ENCODE results near the gene COIL. TPM values are rescaled to one million over a fixed set of nuclear protein-coding genes. Genes with fewer than 3 reads are reported as not detected.

COIL gene
- total and polyA plus RNA-seq, 2 donors (not counting 1 experiment from before 2014, with no cell fraction given): 3.7 to 19.8 TPM

GRCh38 chr17:56997313-56997712 is 36.5 kb upstream of the COIL start:
- H3K79me2 ChIP-seq (ENCODE audit: control insufficient read depth, insufficient read depth, low read length): no peaks in the 10 kb centered on the region
- H2AFZ ChIP-seq (ENCODE audit: insufficient read depth, low read depth, low read length, poor library complexity, severe bottlenecking): no peak overlapping the region
- no peak overlapping the region for H3K9ac ChIP-seq (ENCODE audit: low read length)
- H3K4me1 Mint-ChIP-seq: peaks cover 2% of the 10 kb centered on the region
- H3K4me1 ChIP-seq (ENCODE audit: control insufficient read depth in 2 of 2, insufficient read depth in 2 of 2, low read length in 2 of 2): peaks cover 0 to 7% of the 10 kb centered on the region in 2 donors
- no peak overlapping the region for H3K4me3 ChIP-seq (ENCODE audit: control extremely low read depth in 1 of 5, extremely low read depth in 1 of 5, insufficient read depth in 1 of 5, low read depth in 2 of 5, low read length in 4 of 5)
- H3K36me3 ChIP-seq (replicated peaks in 1 of 2; ENCODE audit: control extremely low read depth in 1 of 2, control insufficient read depth in 1 of 2, extremely low read depth in 1 of 2, insufficient read depth in 2 of 2, low read length in 1 of 2): peaks cover 23 to 84% of the 10 kb centered on the region in 2 experiments
- ATAC-seq (ENCODE audit: low read depth) (no peak), DNase-seq (no peak)
- no peaks in the 10 kb centered on the region for H3K27me3 ChIP-seq (replicated peaks in 1 of 4; ENCODE audit: control extremely low read depth in 1 of 4, control insufficient read depth in 3 of 4, insufficient read depth in 4 of 4, low read length in 3 of 4)
- H3K4me3 Mint-ChIP-seq: no peak overlapping the region
- H3K9me3 ChIP-seq (ENCODE audit: control extremely low read depth in 1 of 3, control insufficient read depth in 2 of 3, insufficient read depth in 1 of 3, low read length in 2 of 3): peaks cover 0 to 1% (median 0%) of the 10 kb centered on the region in 3 donors
- POLR2A ChIA-PET: no interaction called here
- H3K27ac Mint-ChIP-seq: no peak overlapping the region
- WGBS (ENCODE audit: insufficient coverage): no CpG with 5 or more reads among the region's 2 CpGs
- H3K27me3 Mint-ChIP-seq: no peaks in the 10 kb centered on the region
- no peak for TF ChIP-seq CTCF (IDR thresholded peaks at IDR 0.05)
- TF ChIP-seq EZH2 (IDR thresholded peaks at IDR 0.05; ENCODE audit: borderline replicate concordance, insufficient read depth, low read depth, low read length, poor library complexity, severe bottlenecking): no peak
- no peaks in the 10 kb centered on the region for H3K9me3 Mint-ChIP-seq (ENCODE audit: insufficient read depth)
- CTCF ChIA-PET: no interaction called here
- intact Hi-C loops (cut with micrococcal nuclease): no loop called here
- H3K27ac ChIP-seq (ENCODE audit: low read length in 2 of 2): no peak overlapping the region
- no peak overlapping the region for H3K4me2 ChIP-seq (replicated peaks; ENCODE audit: low read depth, low read length, poor library complexity, severe bottlenecking)
- no peaks in the 10 kb centered on the region for H4K20me1 ChIP-seq (ENCODE audit: control insufficient read depth, insufficient read depth, low read length, poor library complexity, severe bottlenecking)

- Mint-ChIP-seq H3K27me3 (no peaks in the 10 kb centered on the region), H3K9me3 (ENCODE audit: insufficient read depth) (no peaks in the 10 kb centered on the region), H3K4me3 (no peak overlapping the region), H3K27ac (no peak overlapping the region), H3K4me1 (no peaks in the 10 kb centered on the region)
- TF ChIP-seq CTCF (IDR thresholded peaks at IDR 0.05): no peak
- no peak for TF ChIP-seq EZH2 (IDR thresholded peaks at IDR 0.05; ENCODE audit: borderline replicate concordance, insufficient read depth, low read depth, low read length, poor library complexity, severe bottlenecking)
- Histone ChIP-seq H3K79me2 (ENCODE audit: control insufficient read depth, insufficient read depth, low read length) (no peaks in the 10 kb centered on the region), H3K27me3 (replicated peaks in 1 of 4; ENCODE audit: control extremely low read depth in 1 of 4, control insufficient read depth in 3 of 4, insufficient read depth in 4 of 4, low read length in 3 of 4) (no peaks in the 10 kb centered on the region), H4K20me1 (ENCODE audit: control insufficient read depth, insufficient read depth, low read length, poor library complexity, severe bottlenecking) (no peaks in the 10 kb centered on the region), H2AFZ (ENCODE audit: insufficient read depth, low read depth, low read length, poor library complexity, severe bottlenecking) (no peak overlapping the region), H3K4me3 (ENCODE audit: control extremely low read depth in 1 of 5, extremely low read depth in 1 of 5, insufficient read depth in 1 of 5, low read depth in 2 of 5, low read length in 4 of 5) (no peak overlapping the region), H3K27ac (ENCODE audit: low read length in 2 of 2) (no peak overlapping the region), H3K4me2 (replicated peaks; ENCODE audit: low read depth, low read length, poor library complexity, severe bottlenecking) (no peak overlapping the region), H3K9ac (ENCODE audit: low read length) (no peak overlapping the region), H3K4me1 (ENCODE audit: control insufficient read depth in 2 of 2, insufficient read depth in 2 of 2, low read length in 2 of 2) (no peaks in the 10 kb centered on the region), H3K9me3 (ENCODE audit: control extremely low read depth in 1 of 3, control insufficient read depth in 2 of 3, insufficient read depth in 1 of 3, low read length in 2 of 3) (no peaks in the 10 kb centered on the region), H3K36me3 (replicated peaks in 1 of 2; ENCODE audit: control extremely low read depth in 1 of 2, control insufficient read depth in 1 of 2, extremely low read depth in 1 of 2, insufficient read depth in 2 of 2, low read length in 1 of 2) (peaks cover 23 to 84% of the 10 kb centered on the region in 2 experiments)
- DNase-seq (no peak), ATAC-seq (ENCODE audit: low read depth) (no peak)
- intact Hi-C loops (cut with micrococcal nuclease): no loop called here
- WGBS (ENCODE audit: insufficient coverage): no CpG with 5 or more reads among the region's 1 CpG
- POLR2A ChIA-PET: no interaction called here
- CTCF ChIA-PET: no interaction called here
Observed at GRCh38 chr17:56995766-56996165, 34.9 kb upstream of the COIL start.

Data from B cell (primary cell).